ENCODE results near the gene SLC35F4.
"Not testable (repeated sequence)": the region's sequence is repeated elsewhere in the genome, so short reads cannot be mapped to it uniquely, and the experiment has no call there.

The SLC35F4 gene

GRCh38 chr14:57725399-57726077, 140.4 kb downstream of the SLC35F4 start:
- DNase-seq (ENCODE audit: low read depth), result no peak

GRCh38 chr14:57722141-57722540, 143.8 kb downstream of the SLC35F4 start:
- DNase-seq (ENCODE audit: low read depth), result not testable (repeated sequence)

- no peak for DNase-seq (ENCODE audit: low read depth)
These were observed 151.4 kb downstream of the SLC35F4 start for GRCh38 chr14:57714487-57714931.

GRCh38 chr14:57712698-57713097, 153.2 kb downstream of the SLC35F4 start:
- no peak for DNase-seq (ENCODE audit: low read depth)

GRCh38 chr14:57712102-57712501, 153.8 kb downstream of the SLC35F4 start:
- no peak for DNase-seq (ENCODE audit: low read depth)

GRCh38 chr14:57709909-57710308, 156.0 kb downstream of the SLC35F4 start:
- no peak for DNase-seq (ENCODE audit: low read depth)

- DNase-seq (ENCODE audit: low read depth), result not testable (repeated sequence)
These were observed 156.8 kb downstream of the SLC35F4 start for GRCh38 chr14:57709086-57709485.

GRCh38 chr14:57707219-57707618, 158.7 kb downstream of the SLC35F4 start:
- no peak for DNase-seq (ENCODE audit: low read depth)

- no peak for DNase-seq (ENCODE audit: low read depth)
These were observed 161.1 kb downstream of the SLC35F4 start for GRCh38 chr14:57704763-57705162.

- DNase-seq (ENCODE audit: low read depth), result no peak
These were observed 165.9 kb downstream of the SLC35F4 start for GRCh38 chr14:57699947-57700346.

- no peak for DNase-seq (ENCODE audit: low read depth)
These were observed 173.2 kb downstream of the SLC35F4 start for GRCh38 chr14:57692671-57693070.

GRCh38 chr14:57687416-57687815, 178.5 kb downstream of the SLC35F4 start:
- DNase-seq (ENCODE audit: low read depth), result no peak

GRCh38 chr14:57686304-57686703, 179.6 kb downstream of the SLC35F4 start:
- DNase-seq (ENCODE audit: low read depth), result no peak

GRCh38 chr14:57671021-57671420, 194.9 kb downstream of the SLC35F4 start:
- DNase-seq (ENCODE audit: low read depth), result no peak

- no peak for DNase-seq (ENCODE audit: low read depth)
These were observed 205.7 kb downstream of the SLC35F4 start for GRCh38 chr14:57660208-57660607.

GRCh38 chr14:57659052-57659451, 206.8 kb downstream of the SLC35F4 start:
- no peak for DNase-seq (ENCODE audit: low read depth)

GRCh38 chr14:57657487-57657886, 208.4 kb downstream of the SLC35F4 start:
- no peak for DNase-seq (ENCODE audit: low read depth)

- DNase-seq (ENCODE audit: low read depth), result no peak
These were observed 209.0 kb downstream of the SLC35F4 start for GRCh38 chr14:57656853-57657252.

GRCh38 chr14:57652769-57653168, 213.1 kb downstream of the SLC35F4 start:
- DNase-seq (ENCODE audit: low read depth), result no peak

GRCh38 chr14:57641776-57642175, 224.1 kb downstream of the SLC35F4 start:
- DNase-seq (ENCODE audit: low read depth), result no peak

- no peak for DNase-seq (ENCODE audit: low read depth)
These were observed 225.9 kb downstream of the SLC35F4 start for GRCh38 chr14:57640036-57640435.

- DNase-seq (ENCODE audit: low read depth), result no peak
These were observed 228.0 kb downstream of the SLC35F4 start for GRCh38 chr14:57637901-57638300.

GRCh38 chr14:57634335-57634734, 231.6 kb downstream of the SLC35F4 start:
- no peak for DNase-seq (ENCODE audit: low read depth)

- no peak for DNase-seq (ENCODE audit: low read depth)
These were observed 233.2 kb downstream of the SLC35F4 start for GRCh38 chr14:57632649-57633048.

Data from activated T-helper 9 cell treated with anti-CD3 and anti-CD28 coated beads, Interleukin-2, amount 50 U/mL, for 16 hours (primary cell).